HCT116 (cell line): ENCODE data around the gene METTL2B. TPM values are rescaled to one million over a fixed set of nuclear protein-coding genes. Genes with fewer than 3 reads are reported as not detected.
A peak's percentile ranks its signal among the peaks of the same experiment; 100 is the strongest.

ENCODE experiments used
- ATAC-seq: fragments of 200-7000 bp; cut with Tn5 transposase; 2 replicates; pipeline ENCODE4 v1.9.1; 2020; ENCODE audit warnings: mild to moderate bottlenecking, moderate library complexity
- BruUV-seq: library from RNA; stranded (reverse); fragments of 400-500 nt; replicated peaks from 2 replicates; lab custom pipeline; 2021; lab: Mats Ljungman, UMichigan
- CTCF ChIA-PET: fragments of 300-600 bp; sonication (Branson Sonifier 250); formaldehyde crosslinking; loops from one replicate; lab custom pipeline; 2021; ENCODE audit warnings: antibody characterized with exemption; lab: Charles Lee
- POLR2A ChIA-PET: fragments of 300-600, 350-600 bp; sonication (Branson Sonifier 250); formaldehyde crosslinking; loops from one replicate; lab custom pipeline; 2021; ENCODE audit warnings: antibody characterized with exemption; lab: Charles Lee
- RAD21 ChIA-PET, 2 experiments: fragments of 300-600 bp; sonication (Branson Sonifier 250); formaldehyde crosslinking; loops; one replicate each; lab custom pipeline; 2023; ENCODE audit warnings: low total read pairs in 2 of 2; ENCODE audit not compliant: uncharacterized antibody in 2 of 2, unreplicated experiment in 2 of 2, low non-redundant PET in 1 of 2; lab: Charles Lee
- DNase-seq: peaks from one replicate; pipeline ENCODE4 v3.0.0-alpha.2; 2010; ENCODE audit warnings: low read depth, low spot score
- H2AFZ ChIP-seq: fragments of 200-600 bp; shearing (Covaris generic), sonication (generic); 2 replicates; pipeline ENCODE4 v1.6.1; 2017; ENCODE audit warnings: low read depth, mixed run types, mixed read lengths, antibody characterized with exemption, low read length; ENCODE audit not compliant: poor library complexity, severe bottlenecking
- H3K27ac ChIP-seq: 2 replicates; pipeline ENCODE4 v1.5.1; 2012; ENCODE audit warnings: low read depth, low read length
- H3K27me3 ChIP-seq: fragments of 200-600 bp; sonication (generic); 2 replicates; pipeline ENCODE4 v1.6.1; 2016; ENCODE audit warnings: mixed run types, low read length, mixed read lengths; ENCODE audit not compliant: insufficient read depth
- H3K36me3 ChIP-seq, 2 experiments: fragments of 200-500 bp in 1 of 2; fragments of 200-600 bp in 1 of 2; sonication (Bioruptor generic) in 1 of 2; sonication (generic) in 1 of 2; 2 replicates each; pipeline versions ENCODE4 v1.5.1 to v1.6.1; 2014 to 2016; ENCODE audit warnings: low read length in 2 of 2, inconsistent platforms in 1 of 2, mixed read lengths in 1 of 2, mixed run types in 1 of 2; ENCODE audit not compliant: insufficient read depth in 2 of 2, control insufficient read depth in 1 of 2
- H3K4me1 ChIP-seq, 2 experiments: fragments of 200-600 bp in 1 of 2; sonication (generic) in 1 of 2; 2 replicates each; pipeline versions ENCODE4 v1.5.1 to v1.6.1; 2012 to 2017; ENCODE audit warnings: low read length in 2 of 2, inconsistent platforms in 1 of 2, mild to moderate bottlenecking in 1 of 2, mixed read lengths in 1 of 2, mixed run types in 1 of 2, moderate library complexity in 1 of 2; ENCODE audit not compliant: insufficient read depth in 2 of 2, control insufficient read depth in 1 of 2
- H3K4me2 ChIP-seq: fragments of 200-600 bp; sonication (generic); 2 replicates; pipeline ENCODE4 v1.6.1; 2017; ENCODE audit warnings: mixed run types, low read length, mixed read lengths
- H3K4me3 ChIP-seq, 2 experiments: fragments of 200-600 bp in 1 of 2; sonication (generic) in 1 of 2; replicated peaks in 1 of 2; 2 replicates each; pipeline ENCODE4 v1.5.1; 2011 to 2016; ENCODE audit warnings: low read length in 2 of 2, control low read depth in 1 of 2, low read depth in 1 of 2, mild to moderate bottlenecking in 1 of 2, mixed read lengths in 1 of 2, mixed run types in 1 of 2
- H3K79me2 ChIP-seq: fragments of 200-600 bp; sonication (generic); 2 replicates; pipeline ENCODE4 v1.6.1; 2017; ENCODE audit warnings: mild to moderate bottlenecking, mixed run types, low read length, moderate library complexity, mixed read lengths; ENCODE audit not compliant: insufficient read depth
- H3K9ac ChIP-seq: fragments of 200-600 bp; sonication (generic); 2 replicates; pipeline ENCODE4 v1.6.1; 2016; ENCODE audit warnings: low read length, mixed read lengths
- H3K9me2 ChIP-seq: fragments of 200-600 bp; sonication (generic), shearing (Covaris generic); 2 replicates; pipeline ENCODE4 v1.6.1; 2017; ENCODE audit warnings: mixed run types, mild to moderate bottlenecking, moderate library complexity; ENCODE audit not compliant: insufficient read depth
- H3K9me3 ChIP-seq, 2 experiments: fragments of 200-500 bp in 1 of 2; fragments of 200-600 bp in 1 of 2; sonication (Bioruptor generic) in 1 of 2; sonication (generic) in 1 of 2; 2 replicates each; pipeline ENCODE4 v1.6.1; 2014 to 2017; ENCODE audit warnings: low read length in 2 of 2, mixed read lengths in 2 of 2, inconsistent platforms in 1 of 2, low read depth in 1 of 2, mild to moderate bottlenecking in 1 of 2, mixed run types in 1 of 2, moderate library complexity in 1 of 2; ENCODE audit not compliant: control insufficient read depth in 1 of 2, insufficient read depth in 1 of 2
- H4K20me1 ChIP-seq: fragments of 200-600 bp; sonication (generic), shearing (Covaris generic); 2 replicates; pipeline ENCODE4 v1.6.1; 2017; ENCODE audit warnings: mixed run types, mild to moderate bottlenecking, moderate library complexity; ENCODE audit not compliant: insufficient read depth
- FOSL1 ChIP-seq: IDR thresholded peaks from 2 replicates; pipeline ENCODE4 v1.6.1; 2012; ENCODE audit warnings: low read depth
- POLR2A ChIP-seq: IDR thresholded peaks from 2 replicates; pipeline ENCODE4 v1.7.0; 2011; ENCODE audit warnings: borderline replicate concordance; ENCODE audit not compliant: insufficient read depth, insufficient read length; ENCODE audit errors: extremely low read depth
- intact Hi-C: fragments of 100-400 bp; cut with micrococcal nuclease; formaldehyde crosslinking; loops from 2 replicates; pipeline ENCODE4 v1.10.0; 2022
- total RNA-seq: library from RNA; stranded (reverse); gene quantifications from one replicate; pipeline ENCODE4 v1.2.1, GENCODE V29; 2021; ENCODE audit not compliant: unreplicated experiment

Gene METTL2B
- total RNA-seq, 1 experiment from 2014 or later: 45.7 TPM

DNA sequence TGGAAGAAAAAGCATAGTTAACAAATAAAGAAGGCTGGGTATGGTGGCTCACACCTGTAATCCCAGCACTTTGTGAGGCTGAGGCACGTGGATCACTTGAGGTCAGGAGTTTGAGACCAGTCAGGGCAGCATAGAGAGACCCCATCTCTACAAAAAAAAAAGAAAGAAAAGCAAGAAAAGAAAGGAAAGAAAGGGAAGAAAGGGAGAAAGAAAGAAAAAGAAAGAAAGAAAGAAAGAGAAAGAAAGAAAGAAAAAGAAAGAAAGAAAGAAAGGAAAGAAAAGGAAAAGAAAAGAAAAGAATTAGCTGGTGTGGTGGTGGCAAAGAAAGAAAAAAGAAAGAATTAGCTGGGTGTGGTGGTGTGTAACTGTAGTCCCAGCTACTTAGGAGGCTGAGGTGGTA is 24.0 kb upstream of the METTL2B start:
- H3K9me2 ChIP-seq: no peaks in the 10 kb centered on the region
- H3K27me3 ChIP-seq: 0 out of 2 replicates have a peak, but pooled peaks cover 4% of the 10 kb centered on the region
- BruUV-seq: no TSS peak
- H2AFZ ChIP-seq: no peak overlapping the region
- ATAC-seq (no peak), DNase-seq (no peak)
- no peak overlapping the region for H3K4me2 ChIP-seq
- peaks cover 0 to 9% of the 10 kb centered on the region in 2 experiments; a peak in 1 of 4 replicates for H3K36me3 ChIP-seq
- H3K4me1 ChIP-seq: peaks cover 11 to 23% of the 10 kb centered on the region in 2 experiments
- CTCF ChIA-PET: interaction anchor here (0.7 to 3.1 kb wide), 3 partner anchors 9 to 26 kb away, joined by 3 to 14 read pairs (median 3); no protein-coding TSS in a partner anchor
- H3K9ac ChIP-seq: no peak overlapping the region
- POLR2A ChIA-PET: interaction anchor here (1.2 kb wide), 1 partner anchor 13 kb away, joined by 3 read pairs; no protein-coding TSS in a partner anchor
- no peaks in the 10 kb centered on the region for H4K20me1 ChIP-seq
- intact Hi-C loops: no loop called here
- no peaks in the 10 kb centered on the region for H3K9me3 ChIP-seq
- no peak overlapping the region for H3K27ac ChIP-seq
- H3K4me3 ChIP-seq: no peak overlapping the region
- TF ChIP-seq POLR2A: no peak
- H3K79me2 ChIP-seq: peaks cover 18% of the 10 kb centered on the region
- RAD21 ChIA-PET: no interaction called here

DNA sequence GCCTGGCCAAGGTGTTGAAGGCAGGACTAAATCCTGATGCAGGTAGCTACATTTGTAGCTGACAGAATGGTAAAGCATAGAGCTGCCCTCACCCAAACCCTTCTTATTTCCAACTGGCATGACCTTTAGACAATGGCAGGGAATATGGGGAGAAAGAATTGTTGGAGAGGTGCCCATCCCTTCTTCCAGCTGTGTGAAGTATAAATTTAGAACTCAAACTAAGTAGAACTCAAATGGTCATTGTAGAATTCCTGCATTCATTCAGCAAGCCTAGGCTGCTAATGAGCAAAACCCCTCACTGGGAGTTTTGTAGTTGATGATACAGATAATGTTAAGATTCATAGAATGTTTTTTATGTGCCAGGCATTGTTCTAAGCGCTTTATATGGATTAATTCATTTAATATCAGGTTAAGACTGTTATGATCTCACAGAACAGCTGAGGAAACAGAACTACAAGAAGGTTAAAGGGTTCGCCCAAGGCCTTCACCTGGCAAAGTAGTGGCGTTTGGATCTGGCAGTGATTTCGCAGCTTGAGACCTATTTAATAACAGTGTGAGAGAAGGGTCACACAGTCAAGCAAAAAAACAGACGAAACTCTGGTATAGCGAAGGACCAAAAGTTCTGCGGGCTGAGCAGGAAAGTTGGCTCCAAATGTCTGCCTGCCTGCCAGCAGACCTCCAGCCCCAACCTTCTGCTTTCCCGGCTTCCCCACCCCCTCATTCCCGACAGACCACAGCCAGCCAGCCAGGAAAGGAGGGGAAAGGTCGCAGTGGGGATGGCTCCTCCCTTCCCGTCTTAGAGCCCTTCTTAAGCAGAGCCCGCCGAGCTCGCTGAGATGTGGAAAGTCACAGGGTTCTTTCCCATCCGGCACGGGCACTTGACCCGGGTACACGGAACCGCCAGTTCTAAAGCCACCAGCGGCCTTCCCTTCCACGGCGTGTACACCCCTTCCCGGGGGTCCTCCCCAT is 22.4 kb upstream of the METTL2B start:
- POLR2A ChIA-PET: interaction anchor here (1.2 kb wide), 1 partner anchor 14 kb away, joined by 3 read pairs; no protein-coding TSS in a partner anchor
- H2AFZ ChIP-seq: no peak overlapping the region

More for the DNA sequence above, 22.4 kb upstream of the METTL2B start:
- CTCF ChIA-PET: interaction anchor here (1.4 to 3.1 kb wide), 2 partner anchors 20 to 28 kb away, joined by 3 to 14 read pairs; no protein-coding TSS in a partner anchor
- Histone ChIP-seq H3K9me3 (no peaks in the 10 kb centered on the region), H4K20me1 (peaks cover 7% of the 10 kb centered on the region; the same call in 1 of the 2 replicates), H3K27me3 (0 out of 2 replicates have a peak, but pooled peaks cover 4% of the 10 kb centered on the region), H3K4me1 (peaks cover 11 to 36% of the 10 kb centered on the region in 2 experiments), H3K4me2 (peak overlapping the region; percentile 83), H3K27ac (no peak overlapping the region), H3K4me3 (peak overlapping the region in 1 of 2 experiments; percentile 99; a peak in 1 of 4 replicates), H3K9me2 (no peaks in the 10 kb centered on the region), H3K36me3 (peaks cover 4 to 20% of the 10 kb centered on the region in 2 experiments; a peak in 3 of 4 replicates), H3K9ac (no peak overlapping the region), H3K79me2 (peaks cover 34% of the 10 kb centered on the region)
- ATAC-seq (no peak), DNase-seq (no peak)
- RAD21 ChIA-PET: no interaction called here
- intact Hi-C loops: no loop called here
- TF ChIP-seq FOSL1: no peak
- BruUV-seq: no TSS peak
